ENCODE data around the gene WDR48. TPM values are rescaled to one million over a fixed set of nuclear protein-coding genes. Genes with fewer than 3 reads are reported as not detected.
A peak's percentile ranks its signal among the peaks of the same experiment; 100 is the strongest.

Gene WDR48
- total RNA-seq, 3 donors from 2014 or later (not counting 1 experiment from before 2014, with no cell fraction given), result 89.1 to 101 (median 91.5) TPM

DNA sequence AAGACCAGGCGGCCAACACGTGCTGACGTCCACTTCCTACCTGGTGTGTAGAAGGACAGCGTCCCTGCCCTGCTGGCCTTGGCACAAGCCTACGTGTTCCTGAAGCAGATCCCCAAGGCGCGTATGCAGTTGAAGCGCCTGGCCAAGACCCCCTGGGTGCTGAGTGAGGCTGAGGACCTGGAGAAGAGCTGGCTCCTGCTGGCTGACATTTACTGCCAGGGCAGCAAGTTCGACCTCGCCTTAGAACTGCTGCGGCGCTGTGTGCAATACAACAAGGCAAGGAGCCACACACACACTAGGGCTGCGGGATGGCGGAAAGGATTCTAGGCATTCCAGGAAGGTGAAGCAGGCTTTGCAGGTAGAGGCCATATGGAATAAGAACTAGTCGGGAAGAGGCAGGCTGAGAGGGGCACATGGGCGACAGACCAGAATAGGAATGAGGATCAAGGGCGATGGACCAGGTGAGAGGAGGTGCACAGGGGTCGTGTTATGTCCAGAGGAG lies 85.7 kb downstream of the WDR48 start:
- H3K9me3 Mint-ChIP-seq, result no peaks in the 10 kb centered on the region
- H3K27ac ChIP-seq (ENCODE audit: low read length), result no peak overlapping the region
- H3K9me3 ChIP-seq (ENCODE audit: control insufficient read depth, insufficient read depth, low read length), result no peaks in the 10 kb centered on the region
- 96% methylated on average over 18 of the region's 18 CpGs for WGBS (ENCODE audit: insufficient coverage)
- peaks cover 5% of the 10 kb centered on the region for H3K36me3 Mint-ChIP-seq
- H3K4me3 ChIP-seq (ENCODE audit: low read length), result no peak overlapping the region
- peak overlapping the region; percentile 51 for H3K4me3 Mint-ChIP-seq
- TF ChIP-seq CTCF (IDR thresholded peaks at IDR 0.05), result no peak
- H3K27me3 Mint-ChIP-seq (ENCODE audit: low read depth in 2 of 2), result no peaks in the 10 kb centered on the region
- peaks cover 11% of the 10 kb centered on the region for H3K36me3 ChIP-seq (ENCODE audit: control insufficient read depth, insufficient read depth, low read length)
- H3K27me3 ChIP-seq (ENCODE audit: control insufficient read depth, insufficient read depth, low read length), result no peaks in the 10 kb centered on the region
- intact Hi-C loops (cut with micrococcal nuclease), result no loop called here
- peaks cover 14% of the 10 kb centered on the region for H3K4me1 ChIP-seq (ENCODE audit: control insufficient read depth, insufficient read depth, low read length)
- H3K4me1 Mint-ChIP-seq, result peaks cover 5 to 13% of the 10 kb centered on the region in 2 donors
- ATAC-seq, result peak in 1 of 3 donors; percentile 3
- no peak for DNase-seq
- peak overlapping the region in 1 of 2 donors; percentile 84 for H3K27ac Mint-ChIP-seq

GRCh38 chr3:39137991-39138803 lies 86.4 kb downstream of the WDR48 start:
- H3K27me3 Mint-ChIP-seq (ENCODE audit: low read depth in 2 of 2), result no peaks in the 10 kb centered on the region
- no peaks in the 10 kb centered on the region for H3K9me3 Mint-ChIP-seq
- Histone ChIP-seq H3K4me1 (ENCODE audit: control insufficient read depth, insufficient read depth, low read length) (peaks cover 14% of the 10 kb centered on the region), H3K4me3 (ENCODE audit: low read length) (no peak overlapping the region), H3K9me3 (ENCODE audit: control insufficient read depth, insufficient read depth, low read length) (no peaks in the 10 kb centered on the region), H3K27me3 (ENCODE audit: control insufficient read depth, insufficient read depth, low read length) (no peaks in the 10 kb centered on the region), H3K36me3 (ENCODE audit: control insufficient read depth, insufficient read depth, low read length) (peaks cover 18% of the 10 kb centered on the region), H3K27ac (ENCODE audit: low read length) (no peak overlapping the region)
- peak overlapping the region; percentile 51 for H3K4me3 Mint-ChIP-seq
- DNase-seq (no peak), ATAC-seq (peak in 1 of 3 donors; percentile 6)
- 89% methylated on average over 10 of the region's 10 CpGs for WGBS (ENCODE audit: insufficient coverage)
- TF ChIP-seq CTCF (IDR thresholded peaks at IDR 0.05), result no peak
- peaks cover 5% of the 10 kb centered on the region for H3K36me3 Mint-ChIP-seq
- peaks cover 5 to 13% of the 10 kb centered on the region in 2 donors for H3K4me1 Mint-ChIP-seq
- H3K27ac Mint-ChIP-seq, result peak overlapping the region; percentile 20 to 84
- intact Hi-C loops (cut with micrococcal nuclease), result no loop called here

DNA sequence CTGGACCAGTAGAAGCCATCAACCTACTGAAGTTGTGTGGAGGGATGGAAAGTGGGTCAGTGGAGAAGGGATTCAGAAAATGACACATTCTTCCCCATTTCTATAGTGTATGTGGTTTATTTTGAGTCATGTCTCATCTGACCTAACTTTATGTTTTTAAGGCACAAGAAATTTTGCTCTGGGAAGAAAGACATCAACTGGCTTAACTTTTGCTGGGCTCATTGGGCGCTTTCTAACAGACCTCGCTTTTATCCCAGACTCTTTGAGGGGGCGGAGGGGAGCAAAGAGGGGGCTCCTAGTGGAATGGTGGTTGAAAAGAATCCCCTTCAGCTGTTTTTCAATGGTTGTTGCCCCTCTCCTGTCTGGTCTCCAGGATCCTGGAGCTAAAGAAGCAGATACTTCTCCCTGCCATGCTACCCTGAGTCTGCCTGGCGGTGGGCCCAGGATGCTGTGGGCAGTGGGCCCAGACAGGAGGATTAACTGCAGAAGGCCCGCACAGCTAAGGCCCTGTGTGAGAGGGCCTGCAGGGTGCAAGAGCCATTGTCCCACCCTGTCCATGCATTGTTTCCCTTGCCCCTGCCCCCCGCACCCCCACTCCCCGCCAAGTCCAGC lies 87.1 kb downstream of the WDR48 start:
- Histone ChIP-seq H3K4me3 (ENCODE audit: low read length) (no peak overlapping the region), H3K27ac (ENCODE audit: low read length) (no peak overlapping the region), H3K9me3 (ENCODE audit: control insufficient read depth, insufficient read depth, low read length) (no peaks in the 10 kb centered on the region), H3K36me3 (ENCODE audit: control insufficient read depth, insufficient read depth, low read length) (peaks cover 25% of the 10 kb centered on the region), H3K4me1 (ENCODE audit: control insufficient read depth, insufficient read depth, low read length) (peaks cover 14% of the 10 kb centered on the region), H3K27me3 (ENCODE audit: control insufficient read depth, insufficient read depth, low read length) (no peaks in the 10 kb centered on the region)
- Mint-ChIP-seq H3K27ac (peak overlapping the region; percentile 20 to 84), H3K9me3 (no peaks in the 10 kb centered on the region), H3K27me3 (ENCODE audit: low read depth in 2 of 2) (no peaks in the 10 kb centered on the region), H3K36me3 (peaks cover 5% of the 10 kb centered on the region), H3K4me3 (peak overlapping the region; percentile 13), H3K4me1 (peaks cover 5 to 13% of the 10 kb centered on the region in 2 donors)
- 100% methylated on average over 6 of the region's 7 CpGs for WGBS (ENCODE audit: insufficient coverage)
- intact Hi-C loops (cut with micrococcal nuclease), result no loop called here
- ATAC-seq (no peak), DNase-seq (no peak)
- no peak for TF ChIP-seq CTCF (IDR thresholded peaks at IDR 0.05)
